Measurements from ENCODE around the gene RBMS3.

Gene RBMS3

GRCh38 chr3:29924783-29925561, 644.1 kb downstream of the RBMS3 start:
- no peaks in the 10 kb centered on the region for H3K4me1 Mint-ChIP-seq
- no peaks in the 10 kb centered on the region for H3K36me3 Mint-ChIP-seq
- DNase-seq (ENCODE audit: low spot score in 2 of 2) (no peak), ATAC-seq (no peak)
- H3K4me3 Mint-ChIP-seq: no peak overlapping the region
- no peak overlapping the region for H3K27ac Mint-ChIP-seq
- H3K9me3 Mint-ChIP-seq: no peaks in the 10 kb centered on the region

DNA sequence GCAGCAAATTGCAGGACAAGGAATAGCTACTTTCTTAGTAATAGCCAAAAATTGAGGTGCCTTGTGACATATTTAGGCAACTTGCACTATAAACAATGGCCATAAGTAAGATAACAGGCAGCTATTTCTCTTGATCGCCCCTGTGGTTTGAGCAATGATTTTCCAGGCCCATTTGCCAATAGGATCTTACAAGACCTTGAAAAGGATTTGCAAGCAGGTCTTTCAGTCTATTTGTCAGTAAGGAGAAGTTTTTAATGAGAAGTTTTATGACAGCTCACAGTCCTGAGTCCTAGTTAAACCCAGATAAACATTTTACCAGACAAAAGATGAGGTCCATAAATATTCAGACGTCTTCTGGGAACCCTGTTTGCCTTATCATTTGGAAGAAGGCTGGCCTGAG, 645.5 kb downstream of the RBMS3 start:
- H3K4me3 Mint-ChIP-seq: no peak overlapping the region
- H3K36me3 Mint-ChIP-seq: no peaks in the 10 kb centered on the region
- no peaks in the 10 kb centered on the region for H3K4me1 Mint-ChIP-seq
- no peak for DNase-seq (ENCODE audit: low spot score in 2 of 2)
- ATAC-seq: no peak
- H3K9me3 Mint-ChIP-seq: no peaks in the 10 kb centered on the region
- H3K27ac Mint-ChIP-seq: no peak overlapping the region

DNA sequence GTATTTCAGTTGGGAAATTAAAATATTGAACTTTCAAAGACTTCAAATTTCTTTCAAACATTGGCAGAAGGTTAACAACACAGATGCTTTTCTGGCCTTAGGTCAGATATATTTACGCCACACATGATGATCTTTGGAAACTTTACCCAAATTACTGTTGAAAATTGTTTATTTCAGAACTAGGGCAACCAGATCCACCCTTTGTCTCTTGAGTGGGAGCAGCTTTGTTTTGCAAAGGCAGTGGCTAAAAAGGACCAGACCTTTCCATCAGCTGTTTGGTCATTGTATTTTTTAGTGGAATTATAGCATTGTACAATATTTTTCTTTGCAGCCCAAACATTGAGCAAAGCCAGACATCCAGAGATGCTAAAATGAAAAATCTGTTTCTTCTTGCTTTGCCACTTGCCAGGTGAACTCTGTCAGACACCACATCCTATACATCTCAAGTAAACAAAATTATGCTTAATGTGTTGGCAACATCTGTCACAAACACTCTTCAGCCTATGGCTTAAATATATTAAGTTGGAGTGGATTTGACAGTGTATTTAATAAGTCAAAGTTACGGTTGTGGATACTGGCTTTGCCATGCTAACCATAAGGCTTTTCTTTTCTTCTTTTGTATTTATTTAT, 651.9 kb downstream of the RBMS3 start:
- DNase-seq (ENCODE audit: low spot score in 2 of 2) (no peak), ATAC-seq (no peak)
- Mint-ChIP-seq H3K4me1 (no peaks in the 10 kb centered on the region), H3K36me3 (no peaks in the 10 kb centered on the region), H3K27ac (no peak overlapping the region), H3K9me3 (no peaks in the 10 kb centered on the region), H3K4me3 (no peak overlapping the region)

GRCh38 chr3:29933802-29934490, 653.1 kb downstream of the RBMS3 start:
- Mint-ChIP-seq H3K4me3 (no peak overlapping the region), H3K9me3 (no peaks in the 10 kb centered on the region), H3K36me3 (no peaks in the 10 kb centered on the region), H3K4me1 (no peaks in the 10 kb centered on the region), H3K27ac (no peak overlapping the region)
- no peak for ATAC-seq
- no peak for DNase-seq (ENCODE audit: low spot score in 2 of 2)

GRCh38 chr3:29934751-29935150, 653.9 kb downstream of the RBMS3 start:
- no peak overlapping the region for H3K27ac Mint-ChIP-seq
- H3K36me3 Mint-ChIP-seq: no peaks in the 10 kb centered on the region
- no peak overlapping the region for H3K4me3 Mint-ChIP-seq
- H3K9me3 Mint-ChIP-seq: no peaks in the 10 kb centered on the region
- ATAC-seq (no peak), DNase-seq (ENCODE audit: low spot score in 2 of 2) (no peak)
- no peaks in the 10 kb centered on the region for H3K4me1 Mint-ChIP-seq

- no peaks in the 10 kb centered on the region for H3K9me3 Mint-ChIP-seq
- H3K36me3 Mint-ChIP-seq: no peaks in the 10 kb centered on the region
- no peak for DNase-seq (ENCODE audit: low spot score in 2 of 2)
- H3K4me3 Mint-ChIP-seq: no peak overlapping the region
- peak; percentile 88 for ATAC-seq
- no peaks in the 10 kb centered on the region for H3K4me1 Mint-ChIP-seq
- H3K27ac Mint-ChIP-seq: no peak overlapping the region
Measured at GRCh38 chr3:29936054-29936453, 655.2 kb downstream of the RBMS3 start.

DNA sequence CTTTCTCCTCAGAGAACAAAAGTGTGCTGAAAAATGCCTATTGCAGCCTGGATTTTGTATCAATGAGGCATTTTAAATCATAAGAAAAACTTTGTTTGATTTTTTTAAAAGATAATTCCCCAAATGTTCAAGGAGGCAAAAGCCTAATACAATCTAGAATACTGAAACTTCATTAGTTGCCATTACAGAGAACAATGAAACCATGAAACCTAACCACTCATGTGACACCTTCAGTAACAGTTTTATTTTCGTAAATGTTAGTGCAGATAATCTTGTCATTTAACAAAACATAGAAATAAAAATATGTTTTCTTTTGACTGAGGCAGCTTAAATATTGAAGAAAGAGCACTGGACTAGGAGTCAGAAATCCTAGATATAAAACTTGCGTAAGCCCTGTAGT, 655.9 kb downstream of the RBMS3 start:
- Mint-ChIP-seq H3K36me3 (no peaks in the 10 kb centered on the region), H3K4me1 (no peaks in the 10 kb centered on the region), H3K27ac (no peak overlapping the region), H3K4me3 (no peak overlapping the region), H3K9me3 (no peaks in the 10 kb centered on the region)
- no peak for DNase-seq (ENCODE audit: low spot score in 2 of 2)
- no peak for ATAC-seq

DNA sequence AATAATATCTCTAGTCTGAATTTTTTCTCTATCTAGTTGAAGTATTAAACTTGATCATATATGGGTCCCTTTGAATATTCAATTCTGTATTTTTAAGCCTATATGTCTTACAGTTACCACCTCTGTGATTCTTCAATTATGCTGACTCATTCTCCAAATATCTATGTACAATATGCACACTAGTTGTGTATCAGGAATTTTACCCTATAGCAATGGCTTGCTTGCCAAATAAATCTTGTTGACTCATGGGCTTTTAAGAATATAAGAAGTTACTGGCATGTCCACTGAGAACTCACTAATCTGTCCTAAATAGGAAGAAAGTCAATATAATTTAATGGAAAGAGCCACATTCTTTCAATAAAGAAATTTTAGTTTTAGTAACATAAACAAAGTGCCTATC, 656.3 kb downstream of the RBMS3 start:
- no peaks in the 10 kb centered on the region for H3K36me3 Mint-ChIP-seq
- H3K27ac Mint-ChIP-seq: no peak overlapping the region
- DNase-seq (ENCODE audit: low spot score in 2 of 2) (no peak), ATAC-seq (no peak)
- H3K4me3 Mint-ChIP-seq: no peak overlapping the region
- no peaks in the 10 kb centered on the region for H3K4me1 Mint-ChIP-seq
- H3K9me3 Mint-ChIP-seq: no peaks in the 10 kb centered on the region

- DNase-seq (ENCODE audit: low spot score in 2 of 2): no peak
- Mint-ChIP-seq H3K9me3 (no peaks in the 10 kb centered on the region), H3K4me3 (no peak overlapping the region), H3K4me1 (no peaks in the 10 kb centered on the region), H3K36me3 (no peaks in the 10 kb centered on the region), H3K27ac (no peak overlapping the region)
- no peak for ATAC-seq
Measured at GRCh38 chr3:29940759-29941323, 660.0 kb downstream of the RBMS3 start.

DNA sequence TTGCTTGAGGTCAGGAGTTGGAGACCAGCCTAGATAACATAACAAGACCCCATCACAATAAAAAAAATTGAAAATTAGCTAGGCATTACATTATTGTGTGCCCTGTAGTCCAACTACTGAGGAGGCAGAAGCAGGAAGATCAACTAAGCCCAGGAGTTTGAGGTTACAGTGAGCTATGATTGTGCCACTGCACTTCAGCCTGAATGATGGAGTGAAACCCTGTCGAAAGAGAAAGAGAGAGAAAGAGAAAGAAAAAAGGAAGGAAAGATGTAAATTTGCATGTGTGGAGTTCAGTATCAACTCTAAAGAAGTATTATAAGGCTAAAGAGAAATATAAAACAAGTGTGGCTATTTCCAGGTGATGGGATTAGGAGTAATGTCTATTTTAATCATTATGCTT, 661.4 kb downstream of the RBMS3 start:
- no peaks in the 10 kb centered on the region for H3K36me3 Mint-ChIP-seq
- no peak overlapping the region for H3K27ac Mint-ChIP-seq
- H3K4me1 Mint-ChIP-seq: no peaks in the 10 kb centered on the region
- DNase-seq (ENCODE audit: low spot score in 2 of 2): no peak
- H3K4me3 Mint-ChIP-seq: no peak overlapping the region
- no peak for ATAC-seq
- H3K9me3 Mint-ChIP-seq: no peaks in the 10 kb centered on the region

DNA sequence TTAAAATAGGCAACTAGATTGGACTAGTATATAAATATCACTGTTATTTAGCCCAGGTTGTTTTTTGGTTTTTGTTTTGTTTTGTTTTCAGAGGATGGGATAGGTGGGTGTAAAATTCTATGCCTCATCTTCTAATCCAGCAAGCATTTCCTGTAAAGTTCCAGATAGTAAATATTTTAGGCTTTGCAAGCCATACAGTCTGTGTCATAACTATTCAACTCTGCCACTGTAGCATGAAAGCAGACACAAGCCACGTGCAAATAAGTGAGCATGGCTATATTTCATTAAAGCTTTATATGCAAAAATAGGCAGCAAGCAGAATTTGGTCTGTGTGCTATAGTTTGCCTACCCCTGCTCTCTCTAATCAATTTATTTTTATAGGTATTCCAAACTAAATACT, 668.3 kb downstream of the RBMS3 start:
- Mint-ChIP-seq H3K4me1 (no peaks in the 10 kb centered on the region), H3K27ac (no peak overlapping the region), H3K36me3 (no peaks in the 10 kb centered on the region), H3K9me3 (no peaks in the 10 kb centered on the region), H3K4me3 (no peak overlapping the region)
- DNase-seq (ENCODE audit: low spot score in 2 of 2) (no peak), ATAC-seq (no peak)

GRCh38 chr3:29949940-29950616, 669.2 kb downstream of the RBMS3 start:
- no peak overlapping the region for H3K27ac Mint-ChIP-seq
- DNase-seq (ENCODE audit: low spot score in 2 of 2): no peak
- H3K4me1 Mint-ChIP-seq: no peaks in the 10 kb centered on the region
- H3K36me3 Mint-ChIP-seq: no peaks in the 10 kb centered on the region
- H3K4me3 Mint-ChIP-seq: no peak overlapping the region
- no peak for ATAC-seq
- no peaks in the 10 kb centered on the region for H3K9me3 Mint-ChIP-seq

DNA sequence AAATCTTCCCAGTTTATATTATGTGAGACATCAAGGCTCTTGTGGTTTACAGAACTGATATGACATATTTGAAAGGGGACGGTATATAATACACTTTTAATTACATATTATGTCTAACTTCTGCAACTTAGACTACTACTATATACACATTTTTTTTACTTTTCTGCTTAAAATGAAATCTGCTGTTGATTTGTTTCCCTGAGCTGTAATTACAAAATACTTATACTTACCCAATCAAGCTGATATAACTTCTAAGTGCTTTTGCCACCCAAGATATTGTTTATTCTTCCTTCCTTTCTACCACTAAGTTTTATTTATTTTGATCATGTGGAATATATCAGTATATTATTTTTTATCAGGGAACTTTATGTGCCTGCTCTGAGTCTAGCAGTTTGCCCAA, 671.6 kb downstream of the RBMS3 start:
- Mint-ChIP-seq H3K9me3 (no peaks in the 10 kb centered on the region), H3K36me3 (no peaks in the 10 kb centered on the region), H3K27ac (no peak overlapping the region), H3K4me1 (no peaks in the 10 kb centered on the region), H3K4me3 (no peak overlapping the region)
- DNase-seq (ENCODE audit: low spot score in 2 of 2): no peak
- ATAC-seq: no peak

DNA sequence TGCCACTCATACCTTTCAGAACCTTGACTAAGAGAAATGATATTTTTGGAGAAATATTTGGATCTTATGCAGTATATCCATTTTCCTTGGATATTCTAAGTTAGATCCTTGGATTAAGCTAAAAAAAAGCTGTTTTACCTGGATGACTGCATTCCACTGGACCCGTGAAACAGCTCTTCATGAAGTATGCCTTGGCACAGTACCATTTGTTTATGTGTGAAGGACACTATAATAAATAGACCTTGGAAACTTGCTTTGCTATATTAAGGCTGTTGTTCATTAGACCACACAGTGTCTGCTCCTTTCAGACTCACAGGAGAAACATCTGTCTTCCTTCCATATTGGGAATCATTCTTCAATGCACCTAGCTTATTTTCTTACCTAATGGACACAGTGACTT, 674.5 kb downstream of the RBMS3 start:
- Mint-ChIP-seq H3K4me1 (no peaks in the 10 kb centered on the region), H3K4me3 (no peak overlapping the region), H3K9me3 (no peaks in the 10 kb centered on the region), H3K27ac (no peak overlapping the region), H3K36me3 (no peaks in the 10 kb centered on the region)
- DNase-seq (ENCODE audit: low spot score in 2 of 2) (no peak), ATAC-seq (no peak)

- H3K36me3 Mint-ChIP-seq: no peaks in the 10 kb centered on the region
Measured at GRCh38 chr3:29958816-29959215, 677.9 kb downstream of the RBMS3 start.

More at GRCh38 chr3:29958816-29959215, 677.9 kb downstream of the RBMS3 start:
- Mint-ChIP-seq H3K9me3 (no peaks in the 10 kb centered on the region), H3K4me1 (no peaks in the 10 kb centered on the region), H3K27ac (no peak overlapping the region), H3K4me3 (no peak overlapping the region)
- ATAC-seq: no peak
- no peak for DNase-seq (ENCODE audit: low spot score in 2 of 2)
